Smooth muscle cell of the pulmonary artery (primary cell): Measurements from ENCODE around the gene ECHDC1. TPM values are rescaled to one million over a fixed set of nuclear protein-coding genes. Genes with fewer than 3 reads are reported as not detected.

Source experiments
- total RNA-seq: library from RNA; depleted of rRNA; stranded (reverse); fragments of >200 nt; gene quantifications from 2 replicates; pipeline ENCODE4 v1.2.3, GENCODE V29; 2014

Gene ECHDC1
- total RNA-seq, result 36.4 and 40.3 TPM in 2 replicates

GRCh38 chr6:127342946-127343808 lies at the start of gene ECHDC1:
ECHDC1 (minus strand) TSS chr6:127343609; CDS start chr6:127331028, 12,581 bp downstream.

GRCh38 chr6:127266178-127266891 lies 77.1 kb downstream of the ECHDC1 start, which contains the start of gene RNF146:
RNF146 (plus strand) TSS chr6:127266864; CDS start chr6:127280339, 13,475 bp downstream.

Other genes with a start within 250 kb of the ECHDC1 start
- 1.7 and 8.0 TPM in 2 replicates for gene RSPO3, start 224.9 kb downstream of the ECHDC1 start, total RNA-seq
- gene RNF146, start 76.7 kb downstream of the ECHDC1 start, total RNA-seq, result 37.4 and 46.1 TPM in 2 replicates
- 0.50 and 0.78 TPM in 2 replicates for gene KIAA0408, start 115.8 kb upstream of the ECHDC1 start, total RNA-seq
- not detected in 2 replicates for gene C6orf58, start 233.6 kb upstream of the ECHDC1 start, total RNA-seq